Testis (tissue), 3 donors: ENCODE data around the gene ITGA11. TPM values are rescaled to one million over a fixed set of nuclear protein-coding genes. Genes with fewer than 3 reads are reported as not detected.

Source experiments
- DNase-seq: peaks from one replicate; pipeline ENCODE4 v3.0.0-alpha.2; 2019
- H3K27ac ChIP-seq, 2 donors: fragments of 200-600 bp; sonication (generic); one replicate each; pipeline ENCODE4 v1.5.1; 2019
- H3K27me3 ChIP-seq: fragments of 200-600 bp; sonication (generic); one replicate; pipeline ENCODE4 v1.5.1; 2019
- H3K36me3 ChIP-seq: fragments of 200-600 bp; sonication (generic); one replicate; pipeline ENCODE4 v1.5.1; 2017; ENCODE audit warnings: low read depth; ENCODE audit errors: missing control alignments
- H3K4me1 ChIP-seq: fragments of 200-600 bp; sonication (generic); one replicate; pipeline ENCODE4 v1.5.1; 2019
- H3K4me3 ChIP-seq, 2 donors: fragments of 200-600 bp; sonication (generic); one replicate each; pipeline ENCODE4 v1.5.1; 2017 to 2019
- H3K9me3 ChIP-seq: fragments of 200-600 bp; sonication (generic); one replicate; pipeline ENCODE4 v1.5.1; 2017
- CTCF ChIP-seq, 3 experiments: fragments of 450-650 bp in 2 of 3; fragments of 200-600 bp in 1 of 3; sonication (generic) in 1 of 3; IDR thresholded peaks; one replicate each; pipeline ENCODE4 v1.5.1; 2016 to 2019; ENCODE audit warnings: antibody characterized with exemption in 3 of 3, mild to moderate bottlenecking in 2 of 3, moderate library complexity in 1 of 3
- POLR2A ChIP-seq: fragments of 450-650 bp; IDR thresholded peaks from one replicate; pipeline ENCODE4 v1.6.1; 2017; ENCODE audit warnings: antibody characterized with exemption, mild to moderate bottlenecking, moderate library complexity
- WGBS, 2 donors: methylation state at CpG; one replicate each; pipeline ENCODE4 v1.1.5; 2018; 5-methylcytosine and 5-hydroxymethylcytosine counted together
- intact Hi-C: fragments of 100-400 bp; cut with DNase I; formaldehyde crosslinking; loops from one replicate; pipeline ENCODE4 v1.15.1; 2023; ENCODE audit warnings: low total_unique reads
- polyA plus RNA-seq: library from polyadenylated mRNA; stranded (reverse); fragments of 350-450 nt; fragmentation: Illumina TruSeq; extraction: RNeasy Lipid Tissue Mini Kit (QIAGEN cat#74804); gene quantifications from one replicate; pipeline ENCODE4 v1.2.3, GENCODE V29; 2014; ENCODE audit warnings: low read depth, low replicate concordance; ENCODE audit not compliant: insufficient read depth
- total RNA-seq, 2 donors: library from RNA; depleted of rRNA; stranded (reverse); fragments of >200 nt; gene quantifications; one replicate each; pipeline ENCODE4 v1.2.3, GENCODE V29; 2016

Gene ITGA11
- total and polyA plus RNA-seq, 3 donors from 2014 or later: 4.3 to 6.6 (median 5.6) TPM

- no peaks in the 10 kb centered on the region for H3K36me3 ChIP-seq
- H3K27me3 ChIP-seq: no peaks in the 10 kb centered on the region
- 77 to 94% methylated on average over 5 of the region's 5 CpGs for WGBS, 2 donors
- H3K9me3 ChIP-seq: no peaks in the 10 kb centered on the region
- TF ChIP-seq CTCF (IDR thresholded peaks at IDR 0.05): no peak
- H3K27ac ChIP-seq: no peak overlapping the region
- no peaks in the 10 kb centered on the region for H3K4me1 ChIP-seq
- no peak for DNase-seq
- H3K4me3 ChIP-seq: no peak overlapping the region
- intact Hi-C loops: no loop called here
Measured at GRCh38 chr15:68439506-68439905, 7.5 kb upstream of the ITGA11 start.

- H3K9me3 ChIP-seq: no peaks in the 10 kb centered on the region
- no peaks in the 10 kb centered on the region for H3K36me3 ChIP-seq
- 77 to 84% methylated on average over 1 of the region's 1 CpG for WGBS, 2 donors
- no peaks in the 10 kb centered on the region for H3K4me1 ChIP-seq
- H3K4me3 ChIP-seq: no peak overlapping the region
- no peak overlapping the region for H3K27ac ChIP-seq
- intact Hi-C loops: no loop called here
- H3K27me3 ChIP-seq: no peaks in the 10 kb centered on the region
- DNase-seq: no peak
- TF ChIP-seq POLR2A (no peak), CTCF (IDR thresholded peaks at IDR 0.05) (no peak)
Measured at GRCh38 chr15:68436680-68437079, 4.7 kb upstream of the ITGA11 start.

- Histone ChIP-seq H3K27me3 (no peaks in the 10 kb centered on the region), H3K36me3 (no peaks in the 10 kb centered on the region), H3K27ac (no peak overlapping the region), H3K9me3 (no peaks in the 10 kb centered on the region), H3K4me3 (no peak overlapping the region), H3K4me1 (no peaks in the 10 kb centered on the region)
- intact Hi-C loops: no loop called here
- 72 to 89% methylated on average over 3 of the region's 3 CpGs for WGBS, 2 donors
- no peak for DNase-seq
- no peak for TF ChIP-seq POLR2A
- TF ChIP-seq CTCF (IDR thresholded peaks at IDR 0.05): no peak
Measured at GRCh38 chr15:68435966-68436365, 4.0 kb upstream of the ITGA11 start.

- TF ChIP-seq CTCF (IDR thresholded peaks at IDR 0.05) (no peak), POLR2A (no peak)
- intact Hi-C loops: no loop called here
- Histone ChIP-seq H3K36me3 (no peaks in the 10 kb centered on the region), H3K27ac (no peak overlapping the region), H3K4me1 (no peaks in the 10 kb centered on the region), H3K9me3 (no peaks in the 10 kb centered on the region), H3K4me3 (no peak overlapping the region), H3K27me3 (no peaks in the 10 kb centered on the region)
- WGBS, 2 donors: 89 to 93% methylated on average over 6 of the region's 6 CpGs
- no peak for DNase-seq
Measured at GRCh38 chr15:68434021-68434420, 2.1 kb upstream of the ITGA11 start.

- no peaks in the 10 kb centered on the region for H3K36me3 ChIP-seq
- H3K4me1 ChIP-seq: no peaks in the 10 kb centered on the region
- 48 to 55% methylated on average over 2 of the region's 2 CpGs for WGBS, 2 donors
- H3K27ac ChIP-seq: no peak overlapping the region
- no peaks in the 10 kb centered on the region for H3K9me3 ChIP-seq
- intact Hi-C loops: no loop called here
- no peak overlapping the region for H3K4me3 ChIP-seq
- TF ChIP-seq CTCF (IDR thresholded peaks at IDR 0.05) (no peak), POLR2A (no peak)
- DNase-seq: no peak
- no peaks in the 10 kb centered on the region for H3K27me3 ChIP-seq
Measured at GRCh38 chr15:68433551-68433950, 1.6 kb upstream of the ITGA11 start.
